Skin of body (tissue), 2 donors: Measurements from ENCODE around the gene ENAH. TPM values are rescaled to one million over a fixed set of nuclear protein-coding genes. Genes with fewer than 3 reads are reported as not detected.
A peak's percentile ranks its signal among the peaks of the same experiment; 100 is the strongest.
"Not testable (repeated sequence)": the region's sequence is repeated elsewhere in the genome, so short reads cannot be mapped to it uniquely, and the experiment has no call there.

ENCODE experiments used
- DNase-seq: peaks from one replicate; lab custom pipeline; 2025; lab: John Stamatoyannopoulos, UW
- total RNA-seq: library from RNA; depleted of rRNA; stranded (reverse); fragments of >200 nt; gene quantifications from one replicate; pipeline ENCODE4 v1.2.3, GENCODE V29; 2014

ENAH gene
- total RNA-seq, 1 donor from 2014 or later: 51.3 TPM

DNA sequence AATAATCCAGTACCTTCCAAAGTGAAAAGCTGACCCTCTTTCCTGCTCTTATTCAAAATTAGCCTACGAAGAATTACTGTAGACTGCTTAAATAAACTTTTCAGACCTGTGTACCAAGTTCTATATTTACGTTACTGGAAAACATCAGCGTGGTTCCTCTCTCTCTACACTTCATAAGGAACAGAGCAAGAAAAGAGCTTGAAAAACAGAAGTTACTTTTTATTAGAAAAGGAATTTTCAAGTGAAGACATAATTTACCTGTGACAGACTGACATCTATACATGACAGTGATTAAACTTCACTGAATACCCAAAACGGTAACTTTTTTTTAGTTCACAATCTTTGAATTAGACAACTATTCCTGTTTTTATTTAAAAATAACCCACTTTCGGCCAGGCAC lies 2.7 kb downstream of the ENAH start:
- no peak for DNase-seq

- DNase-seq: no peak
These were observed 7.6 kb downstream of the ENAH start for GRCh38 chr1:225645194-225645895.

DNA sequence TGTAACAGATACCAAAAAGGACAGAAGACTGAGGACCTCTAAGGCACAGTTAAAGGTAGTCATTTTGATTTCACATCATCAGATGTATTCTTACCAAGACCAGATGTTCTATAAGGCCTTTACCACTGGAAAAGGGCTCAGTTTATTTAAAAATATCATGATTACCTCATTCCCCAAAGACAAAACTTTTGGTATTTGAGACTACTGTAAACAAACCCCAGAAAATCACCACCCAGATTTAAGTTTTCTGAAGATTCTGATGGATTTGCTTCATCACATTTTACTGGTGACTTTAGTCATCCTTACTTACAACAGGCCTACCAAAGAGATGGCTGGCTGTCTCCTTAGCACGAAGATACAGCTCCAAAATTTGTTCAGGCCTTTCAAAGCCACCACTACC lies 8.3 kb downstream of the ENAH start:
- DNase-seq: no peak

DNA sequence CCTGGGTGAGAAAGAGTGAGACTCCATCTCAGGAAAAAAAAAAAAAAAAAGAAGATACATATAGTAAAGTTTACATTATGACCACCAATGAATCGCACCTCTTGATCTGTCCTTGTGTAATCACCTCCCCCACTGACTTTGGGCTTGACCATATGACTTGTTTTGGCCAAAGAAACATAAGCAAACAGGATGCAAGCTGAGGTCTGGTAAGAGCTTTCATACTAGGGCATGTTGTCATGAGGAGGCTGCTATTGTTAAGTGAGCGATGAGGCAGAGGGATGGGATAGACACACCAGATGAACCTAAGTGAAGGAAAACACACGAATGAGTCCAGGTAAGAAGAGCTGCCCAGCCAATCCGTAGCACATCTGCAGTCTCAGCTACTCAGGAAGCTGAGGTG lies 10.7 kb downstream of the ENAH start:
- DNase-seq: no peak

GRCh38 chr1:225638853-225639252 lies 14.1 kb downstream of the ENAH start:
- DNase-seq: no peak

DNA sequence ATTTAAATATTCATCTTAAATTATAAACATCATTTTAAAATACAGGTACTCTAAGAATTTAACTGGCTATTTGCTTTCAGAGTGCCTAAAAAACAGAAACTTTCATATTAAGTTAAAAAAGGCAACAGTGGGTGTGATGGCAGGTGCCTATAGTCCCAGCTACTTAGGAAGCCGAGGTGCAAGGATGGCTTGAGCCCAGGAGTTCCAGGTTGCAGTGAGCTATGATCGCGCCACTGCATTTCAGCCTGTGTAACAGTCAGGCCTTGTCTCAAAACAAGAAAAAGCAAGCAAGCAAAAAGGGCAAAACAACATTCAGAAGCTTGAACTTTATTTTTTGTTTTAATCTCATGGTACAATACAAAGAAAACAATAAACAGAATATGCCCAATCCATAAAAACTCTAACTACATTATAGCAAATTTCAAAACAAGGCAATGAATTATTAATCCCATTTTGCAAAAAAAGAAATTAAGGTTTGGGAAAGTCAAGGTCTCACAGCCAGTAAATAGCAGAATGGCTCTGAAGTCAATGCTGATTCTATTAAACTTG lies 15.2 kb downstream of the ENAH start:
- no peak for DNase-seq

- not testable (repeated sequence) for DNase-seq
These were observed 15.9 kb downstream of the ENAH start for GRCh38 chr1:225636992-225637391.

GRCh38 chr1:225635649-225636048 lies 17.3 kb downstream of the ENAH start:
- no peak for DNase-seq

DNA sequence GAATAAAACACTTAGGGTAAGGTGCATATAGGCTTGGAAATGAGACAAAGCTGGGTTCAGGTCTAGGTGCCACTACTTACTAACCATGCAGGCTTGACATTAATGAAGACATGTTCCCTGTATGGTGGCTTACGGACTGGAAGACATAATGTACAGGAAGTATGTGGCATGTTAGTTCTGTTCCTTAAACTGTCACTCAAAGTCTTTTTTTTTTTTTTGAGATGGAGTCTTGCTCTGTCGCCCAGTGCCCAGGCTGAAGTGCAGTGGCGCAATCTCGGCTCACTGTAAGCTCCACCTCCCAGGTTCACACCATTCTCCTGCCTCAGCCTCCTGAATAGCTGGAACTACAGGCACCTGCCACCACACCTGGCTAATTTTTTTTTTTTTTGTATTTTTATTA lies 20.1 kb downstream of the ENAH start:
- DNase-seq: not testable (repeated sequence)

DNA sequence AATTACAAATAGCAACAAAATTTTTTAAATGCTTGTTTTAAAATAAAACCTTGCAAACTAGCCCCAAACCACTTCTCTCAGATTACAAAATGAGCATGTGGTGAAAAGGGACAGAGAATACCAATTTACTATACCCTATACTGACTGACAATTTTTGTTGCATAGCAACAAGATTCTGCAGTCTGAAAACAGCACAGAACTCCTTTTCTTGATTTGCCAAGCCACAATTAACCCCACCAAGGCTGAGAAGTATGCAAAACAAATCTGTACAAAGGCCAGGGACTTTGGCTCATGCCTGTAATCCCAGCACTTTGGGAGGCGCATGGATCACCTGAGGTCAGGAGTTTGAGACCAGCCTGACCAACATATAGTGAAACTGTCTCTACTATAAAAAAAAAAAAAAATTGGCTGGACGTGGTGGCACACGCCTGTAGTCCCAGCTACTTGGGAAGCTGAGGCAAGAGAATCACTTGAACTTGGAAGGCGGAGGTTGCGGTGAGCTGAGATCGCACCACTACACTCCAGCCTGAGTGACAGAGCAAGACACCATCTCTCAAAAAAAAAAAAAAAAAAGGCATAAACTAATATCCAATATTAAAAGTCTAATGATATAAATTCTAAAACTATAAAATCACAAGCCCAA lies 21.8 kb downstream of the ENAH start:
- peak; percentile 11 for DNase-seq

DNA sequence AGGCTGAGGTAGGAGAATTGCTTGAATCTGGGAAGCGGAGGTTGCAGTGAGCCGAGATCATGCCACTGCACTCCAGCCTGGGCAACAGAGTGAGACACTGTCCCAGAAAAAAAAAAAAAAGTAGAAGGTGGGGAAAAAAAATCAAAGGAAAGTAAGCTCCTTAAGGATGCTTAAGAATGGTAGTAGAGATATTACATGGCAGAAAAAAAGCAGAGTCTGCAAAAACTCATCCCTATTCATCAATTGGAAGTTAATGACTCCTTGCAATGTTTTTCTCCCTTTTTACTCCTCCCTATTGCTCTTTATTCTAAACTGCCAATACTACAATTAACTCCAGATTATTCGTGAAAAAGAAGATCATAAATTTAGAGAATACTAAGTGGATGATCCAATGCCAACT lies 23.4 kb downstream of the ENAH start:
- no peak for DNase-seq

- not testable (repeated sequence) for DNase-seq
These were observed 24.1 kb downstream of the ENAH start for GRCh38 chr1:225628794-225629193.

GRCh38 chr1:225627304-225627947 lies 25.5 kb downstream of the ENAH start:
- DNase-seq: no peak

- no peak for DNase-seq
These were observed 26.2 kb downstream of the ENAH start for GRCh38 chr1:225626698-225627097.

DNA sequence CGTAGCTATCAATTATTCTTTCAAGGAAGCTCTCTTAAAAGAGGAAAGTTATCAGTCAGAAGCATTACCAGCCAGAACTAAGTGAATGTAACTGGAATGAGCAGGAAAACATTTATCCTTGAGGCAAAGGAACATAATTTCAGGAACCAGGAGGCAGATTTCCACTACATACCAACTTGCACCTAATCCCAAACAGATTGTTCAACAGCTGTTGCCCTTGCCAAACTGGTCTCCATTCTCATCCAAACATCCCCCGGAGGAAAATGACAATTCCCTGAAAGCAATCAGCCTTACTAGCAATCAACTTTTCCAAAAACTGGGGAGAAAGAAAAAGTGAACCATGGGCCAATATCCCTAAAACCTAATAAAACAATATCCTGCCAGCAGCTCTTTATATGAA lies 35.0 kb downstream of the ENAH start:
- no peak for DNase-seq

- no peak for DNase-seq
These were observed 35.4 kb downstream of the ENAH start for GRCh38 chr1:225617479-225617878.

GRCh38 chr1:225615403-225615790 lies 37.5 kb downstream of the ENAH start:
- DNase-seq: not testable (repeated sequence)

- no peak for DNase-seq
These were observed 39.9 kb downstream of the ENAH start for GRCh38 chr1:225613006-225613405.

DNA sequence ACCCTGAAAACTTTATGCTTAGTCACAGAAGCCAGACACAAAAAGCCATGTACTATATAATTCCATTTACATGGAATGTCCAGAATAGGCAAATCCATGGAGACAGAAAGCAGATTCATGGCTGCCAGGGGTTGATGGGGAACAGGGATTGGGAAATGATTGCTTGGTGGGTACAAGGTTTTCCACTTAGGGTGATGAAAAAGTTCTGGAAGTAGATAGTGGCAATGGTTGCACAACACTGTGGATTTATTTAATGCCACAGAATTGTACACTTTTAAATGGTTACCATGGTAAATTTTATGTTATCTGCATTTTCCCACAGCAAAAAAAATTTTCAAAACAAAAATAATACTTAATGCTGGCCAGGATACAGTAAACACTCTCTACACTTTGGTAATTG lies 40.6 kb downstream of the ENAH start:
- DNase-seq: no peak

- DNase-seq: no peak
These were observed 41.2 kb downstream of the ENAH start for GRCh38 chr1:225611537-225612223.

- DNase-seq: no peak
These were observed 42.4 kb downstream of the ENAH start for GRCh38 chr1:225610539-225610938.
